ENCODE results near the gene ACTN1. TPM values are rescaled to one million over a fixed set of nuclear protein-coding genes. Genes with fewer than 3 reads are reported as not detected.

The ACTN1 gene
- polyA plus RNA-seq, 1 of the 3 experiments (the other 2 are of a cell fraction): 319 TPM

- no peak overlapping the region for H2AFZ ChIP-seq (ENCODE audit: low read depth)
- peak overlapping the region; percentile 82 for H3K4me2 ChIP-seq
- DNase-seq: peak; percentile 34
- ChIA-PET CTCF (interaction anchor here (0.7 to 4.2 kb wide), 6 partner anchors 9 to 111 kb away, joined by 3 to 29 read pairs (median 4); no protein-coding TSS in a partner anchor), POLR2A (interaction anchor here (0.7 to 1.5 kb wide), 3 partner anchors 12 to 353 kb away, joined by 3 read pairs; no protein-coding TSS in a partner anchor)
- peaks cover 53% of the 10 kb centered on the region for H3F3A ChIP-seq (replicated peaks; ENCODE audit: insufficient read depth)
- peaks cover 0 to 5% of the 10 kb centered on the region in 2 experiments for H3K36me3 ChIP-seq (replicated peaks in 1 of 2; ENCODE audit: control insufficient read depth in 1 of 2, insufficient read depth in 2 of 2, low read length in 1 of 2)
- 54% methylated on average over 12 of the region's 19 CpGs for WGBS (ENCODE audit: low lambda C conversion rate)
- H3K27ac ChIP-seq (ENCODE audit: low read depth in 2 of 2, low read length in 1 of 2): peak overlapping the region; percentile 91 to 96
- no peaks in the 10 kb centered on the region for H3K27me3 ChIP-seq (ENCODE audit: insufficient read depth)
- no peaks in the 10 kb centered on the region for H3K9me2 ChIP-seq
- peak overlapping the region; percentile 48; the same call in 1 of the 2 replicates for H3K9ac ChIP-seq
- peaks cover 100% of the 10 kb centered on the region for H3K79me2 ChIP-seq (ENCODE audit: insufficient read depth)
- peaks cover 71 to 94% of the 10 kb centered on the region in 2 experiments for H3K4me1 ChIP-seq (ENCODE audit: control insufficient read depth in 1 of 2, insufficient read depth in 2 of 2, low read depth in 1 of 2, low read length in 1 of 2)
- H3K4me3 ChIP-seq (ENCODE audit: low read depth in 2 of 2, low read length in 1 of 2): no peak overlapping the region
- no peaks in the 10 kb centered on the region for H3K9me3 ChIP-seq
- peaks cover 95% of the 10 kb centered on the region for H4K20me1 ChIP-seq (ENCODE audit: insufficient read depth)
- TF ChIP-seq NFIC (IDR thresholded peaks at IDR 0.05; ENCODE audit: borderline replicate concordance) (peak; percentile 92), TAF1 (IDR thresholded peaks at IDR 0.05; ENCODE audit: borderline replicate concordance, low read depth, low read length) (no peak), ZBTB33 (IDR thresholded peaks at IDR 0.05; ENCODE audit: borderline replicate concordance, low read depth) (peak; percentile 63; the same call in 1 of the 2 replicates), RAD21 (IDR thresholded peaks at IDR 0.05; ENCODE audit: low read length) (no peak), RCOR1 (IDR thresholded peaks at IDR 0.05; ENCODE audit: low read length) (no peak), EP300 (IDR thresholded peaks at IDR 0.05; ENCODE audit: borderline replicate concordance in 1 of 2, low read depth in 1 of 2, low read length in 1 of 2) (peak in 1 of 2 experiments; percentile 84; a peak in 1 of 4 replicates), PBX3 (IDR thresholded peaks at IDR 0.05) (peak; percentile 75), CTCF (IDR thresholded peaks at IDR 0.05) (no peak), RXRA (IDR thresholded peaks at IDR 0.05; ENCODE audit: borderline replicate concordance, low read depth) (peak; percentile 94), TEAD4 (IDR thresholded peaks at IDR 0.05; ENCODE audit: borderline replicate concordance, insufficient read depth) (peak; percentile 68; the same call in 1 of the 2 replicates), GATA2 (CRISPR knock-in tag; IDR thresholded peaks at IDR 0.05) (no peak), SIN3A (IDR thresholded peaks at IDR 0.05; ENCODE audit: borderline replicate concordance, low read depth, low read length) (peak; percentile 80; the same call in 1 of the 2 replicates), CHD2 (IDR thresholded peaks at IDR 0.05; ENCODE audit: low read length, partially characterized antibody) (no peak), GABPA (IDR thresholded peaks at IDR 0.05; ENCODE audit: low read depth) (peak; percentile 56; the same call in 1 of the 2 replicates), FOSL2 (IDR thresholded peaks at IDR 0.05; ENCODE audit: borderline replicate concordance, low read depth) (peak; percentile 90), NRF1 (IDR thresholded peaks at IDR 0.05; ENCODE audit: low read depth, low read length) (no peak), FOXJ3 (CRISPR knock-in tag; IDR thresholded peaks at IDR 0.05) (no peak), SMC3 (IDR thresholded peaks at IDR 0.05; ENCODE audit: low read depth, low read length) (no peak), REST (IDR thresholded peaks at IDR 0.05; ENCODE audit: low read depth, low read length) (peak; percentile 61), USF1 (IDR thresholded peaks at IDR 0.05; ENCODE audit: borderline replicate concordance, low read depth) (no peak), TCF12 (IDR thresholded peaks at IDR 0.05) (peak; percentile 89), POLR2AphosphoS5 (IDR thresholded peaks at IDR 0.05; ENCODE audit: low read depth, low read length) (peak; percentile 54; the same call in 1 of the 2 replicates), MEF2A (IDR thresholded peaks at IDR 0.05; ENCODE audit: borderline replicate concordance, low read depth) (peak; percentile 57; the same call in 1 of the 2 replicates)
Observed at GRCh38 chr14:68951035-68951797, 27.9 kb downstream of the ACTN1 start.
